ENCODE results near the gene CCDC50.
A peak's percentile ranks its signal among the peaks of the same experiment; 100 is the strongest.

The CCDC50 gene

DNA sequence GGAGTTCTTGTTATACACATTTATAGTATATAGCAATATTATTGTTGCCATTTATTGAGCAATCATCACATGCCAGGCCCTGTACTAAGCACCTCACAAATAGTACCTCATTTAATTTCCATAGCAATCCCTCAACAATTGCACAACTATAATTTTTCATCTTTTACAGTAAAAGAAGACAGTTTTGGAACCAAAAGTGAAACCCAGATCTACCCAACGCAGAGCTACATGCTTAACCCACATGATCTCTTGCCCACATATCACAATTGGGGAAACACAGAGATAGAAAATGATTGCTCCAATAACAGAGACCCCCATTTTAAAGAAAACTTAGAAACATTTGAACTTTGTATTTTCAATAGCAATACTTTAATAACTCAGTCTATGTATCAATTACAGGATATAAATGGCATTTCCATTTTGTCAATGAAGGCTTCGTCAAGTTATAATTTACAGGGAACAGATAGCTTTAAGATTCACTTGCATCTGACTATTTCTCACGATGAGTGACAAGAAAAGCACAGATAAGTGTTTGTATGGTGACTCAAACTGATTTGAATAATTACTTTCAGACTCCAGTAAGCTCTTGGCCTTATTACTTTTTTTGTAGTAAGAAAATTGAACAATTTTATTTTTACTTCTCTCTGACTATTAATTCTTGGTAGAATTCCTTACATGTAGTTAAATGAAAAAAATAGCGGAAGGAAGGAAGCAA lies 38.7 kb upstream of the CCDC50 start:
- H3K36me3 ChIP-seq (ENCODE audit: control insufficient read depth, insufficient read depth, low read length): no peaks in the 10 kb centered on the region
- TF ChIP-seq CTCF (IDR thresholded peaks at IDR 0.05; ENCODE audit: insufficient read depth, low read length, poor library complexity, severe bottlenecking): no peak
- no peak overlapping the region; the same call in 1 of the 2 replicates for H3K4me3 ChIP-seq (replicated peaks; ENCODE audit: low read depth, low read length)
- no peak for DNase-seq (ENCODE audit: extremely low read depth, insufficient read length)
- H3K27me3 ChIP-seq (replicated peaks; ENCODE audit: control insufficient read depth, insufficient read depth, low read length): no peaks in the 10 kb centered on the region

DNA sequence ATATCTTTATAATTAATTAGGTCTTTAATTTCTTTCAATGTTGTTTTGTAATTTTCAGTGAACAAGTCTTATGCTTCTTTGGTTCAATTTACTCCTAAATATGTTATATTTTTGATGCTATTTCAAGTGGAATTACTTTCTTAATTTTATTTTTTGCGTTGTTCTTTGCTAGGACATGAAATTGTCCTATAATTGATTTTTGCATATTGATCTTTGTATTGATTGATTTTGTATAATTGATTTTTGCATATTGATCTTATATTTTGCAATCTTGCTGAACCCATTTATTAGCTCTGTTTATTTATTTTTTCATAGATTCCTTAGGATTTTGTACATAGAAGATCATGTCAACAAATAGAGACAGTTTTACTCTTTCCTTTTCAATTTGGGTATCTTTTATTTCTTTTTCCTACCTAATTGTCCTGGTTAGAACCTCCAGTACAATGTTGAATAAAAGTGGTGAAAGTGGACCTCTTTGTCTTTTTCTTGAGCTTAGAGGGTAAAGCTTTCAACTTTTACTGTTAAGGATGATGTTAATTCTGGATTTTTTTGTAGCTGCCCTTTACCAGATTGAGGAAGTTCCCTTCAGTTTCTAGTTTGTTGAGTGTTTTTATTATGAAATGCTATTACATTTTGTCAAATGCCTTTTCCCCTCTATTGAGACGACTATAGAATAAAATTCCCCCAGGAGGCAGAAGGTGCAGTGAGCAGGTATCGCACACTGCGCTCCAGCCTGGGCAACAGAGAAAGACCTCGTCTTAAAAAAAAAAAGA lies 36.8 kb upstream of the CCDC50 start:
- Histone ChIP-seq H3K4me3 (replicated peaks; ENCODE audit: low read depth, low read length) (no peak overlapping the region), H3K36me3 (ENCODE audit: control insufficient read depth, insufficient read depth, low read length) (no peaks in the 10 kb centered on the region), H3K27me3 (replicated peaks; ENCODE audit: control insufficient read depth, insufficient read depth, low read length) (no peaks in the 10 kb centered on the region)
- no peak for TF ChIP-seq CTCF (IDR thresholded peaks at IDR 0.05; ENCODE audit: insufficient read depth, low read length, poor library complexity, severe bottlenecking)
- no peak for DNase-seq (ENCODE audit: extremely low read depth, insufficient read length)

- Histone ChIP-seq H3K4me3 (replicated peaks; ENCODE audit: low read depth, low read length) (no peak overlapping the region), H3K36me3 (ENCODE audit: control insufficient read depth, insufficient read depth, low read length) (no peaks in the 10 kb centered on the region)
- no peak for DNase-seq (ENCODE audit: extremely low read depth, insufficient read length)
These were observed 34.9 kb upstream of the CCDC50 start for GRCh38 chr3:191294291-191294690.

GRCh38 chr3:191296041-191296541 lies 33.1 kb upstream of the CCDC50 start:
- H3K27me3 ChIP-seq (replicated peaks; ENCODE audit: control insufficient read depth, insufficient read depth, low read length): no peaks in the 10 kb centered on the region
- H3K4me3 ChIP-seq (replicated peaks; ENCODE audit: low read depth, low read length): no peak overlapping the region
- TF ChIP-seq CTCF (IDR thresholded peaks at IDR 0.05; ENCODE audit: insufficient read depth, low read length, poor library complexity, severe bottlenecking): no peak
- peak; percentile 53 for DNase-seq (ENCODE audit: extremely low read depth, insufficient read length)
- H3K36me3 ChIP-seq (ENCODE audit: control insufficient read depth, insufficient read depth, low read length): no peaks in the 10 kb centered on the region

More at GRCh38 chr3:191294291-191294690, 34.9 kb upstream of the CCDC50 start:
- no peaks in the 10 kb centered on the region for H3K27me3 ChIP-seq (replicated peaks; ENCODE audit: control insufficient read depth, insufficient read depth, low read length)
- no peak for TF ChIP-seq CTCF (IDR thresholded peaks at IDR 0.05; ENCODE audit: insufficient read depth, low read length, poor library complexity, severe bottlenecking)

DNA sequence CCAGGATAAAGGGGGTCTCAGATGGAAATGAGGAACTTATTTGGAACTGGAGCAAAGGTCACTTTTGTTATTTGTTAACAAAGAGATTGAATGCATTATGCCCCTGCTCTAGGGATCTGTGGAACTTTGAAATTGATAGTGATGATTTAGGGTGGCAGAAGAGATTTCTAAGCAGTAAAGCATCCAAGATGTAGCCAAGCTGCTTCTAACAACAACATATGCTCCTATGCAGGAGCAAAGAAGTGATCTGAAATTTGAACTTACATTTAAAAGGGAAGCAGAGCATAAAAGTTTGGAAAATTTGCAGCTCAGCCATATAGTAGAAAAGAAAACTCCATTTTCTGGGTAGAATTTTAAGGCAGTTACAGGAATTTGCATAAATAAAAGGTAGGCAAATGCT lies 30.3 kb upstream of the CCDC50 start:
- no peak for DNase-seq (ENCODE audit: extremely low read depth, insufficient read length)
- Histone ChIP-seq H3K36me3 (ENCODE audit: control insufficient read depth, insufficient read depth, low read length) (no peaks in the 10 kb centered on the region), H3K27me3 (replicated peaks; ENCODE audit: control insufficient read depth, insufficient read depth, low read length) (no peaks in the 10 kb centered on the region), H3K4me3 (replicated peaks; ENCODE audit: low read depth, low read length) (no peak overlapping the region)
- no peak for TF ChIP-seq CTCF (IDR thresholded peaks at IDR 0.05; ENCODE audit: insufficient read depth, low read length, poor library complexity, severe bottlenecking)

Data from GM06990 (cell line).